Measurements from ENCODE around the gene ABCC1. TPM values are rescaled to one million over a fixed set of nuclear protein-coding genes. Genes with fewer than 3 reads are reported as not detected.
"Not testable (repeated sequence)": the region's sequence is repeated elsewhere in the genome, so short reads cannot be mapped to it uniquely, and the experiment has no call there.

ABCC1 gene
- total and polyA plus RNA-seq, 2 of the 8 experiments (the other 6 are each of a cell fraction or from before 2014, with no cell fraction given), result 42.6 to 66.8 TPM

GRCh38 chr16:15982194-15982915 is 32.9 kb downstream of the ABCC1 start:
- not testable (repeated sequence) for H3K23me2 ChIP-seq (ENCODE audit: low read depth, low read length); H3K9ac ChIP-seq (replicated peaks in 1 of 4; ENCODE audit: extremely low read depth in 1 of 4, low read depth in 3 of 4, low read length in 3 of 4); H2BK120ac ChIP-seq (replicated peaks; ENCODE audit: low read depth, low read length); H2AFZ ChIP-seq (ENCODE audit: low read length); H4K8ac ChIP-seq (ENCODE audit: extremely low read depth, insufficient read depth, low read length); H3K4me2 ChIP-seq (ENCODE audit: insufficient read depth in 1 of 2, low read depth in 2 of 2, low read length in 2 of 2); H4K91ac ChIP-seq (replicated peaks; ENCODE audit: insufficient read length, low read length); H2BK20ac ChIP-seq (ENCODE audit: low read length); H3K14ac ChIP-seq (ENCODE audit: insufficient read length); DNase-seq (ENCODE audit: low read depth in 1 of 2, low spot score in 2 of 2); FAIRE-seq; H2BK5ac ChIP-seq (ENCODE audit: low read depth, low read length); H3K56ac ChIP-seq (replicated peaks; ENCODE audit: insufficient read length, low read depth, low read length); H2BK15ac ChIP-seq (ENCODE audit: low read length); H3K4me3 ChIP-seq (ENCODE audit: extremely low read depth in 1 of 4, insufficient read depth in 2 of 4, low read depth in 3 of 4, low read length in 4 of 4); H3K27ac ChIP-seq (ENCODE audit: low read depth, low read length); H2AK5ac ChIP-seq (ENCODE audit: low read depth, low read length); H4K5ac ChIP-seq (ENCODE audit: insufficient read length, low read depth, low read length); H3K4me1 ChIP-seq (replicated peaks in 1 of 4; ENCODE audit: control insufficient read depth in 3 of 4, insufficient read depth in 4 of 4, low read length in 3 of 4); H3K27me3 ChIP-seq (replicated peaks in 1 of 4; ENCODE audit: control insufficient read depth in 3 of 4, extremely low read depth in 1 of 4, insufficient read depth in 3 of 4, low read length in 3 of 4); H3K23ac ChIP-seq (ENCODE audit: insufficient read length); H3K18ac ChIP-seq (ENCODE audit: extremely low read depth, low read length); H2BK12ac ChIP-seq (ENCODE audit: low read depth, low read length); H3K4ac ChIP-seq (replicated peaks; ENCODE audit: insufficient read length, low read depth, low read length)
- POLR2A ChIA-PET (ENCODE audit: partially characterized antibody), result interaction anchor here (1.0 kb wide), 1 partner anchor 8 kb away, joined by 3 read pairs; no protein-coding TSS in a partner anchor
- Histone ChIP-seq H3K36me3 (ENCODE audit: control insufficient read depth in 2 of 4, insufficient read depth in 4 of 4, low read length in 3 of 4) (peaks cover 3 to 36% (median 9%) of the 10 kb centered on the region in 4 experiments; a peak in 6 of 8 replicates), H3K79me1 (ENCODE audit: low read depth, low read length) (peaks cover 18% of the 10 kb centered on the region), H3K9me3 (ENCODE audit: insufficient read depth in 2 of 2, low read depth in 1 of 2, low read length in 1 of 2) (peaks cover 28 to 38% of the 10 kb centered on the region in 2 experiments), H4K20me1 (replicated peaks in 1 of 2; ENCODE audit: control insufficient read depth in 1 of 2, insufficient read depth in 2 of 2, low read length in 2 of 2) (peaks cover 11 to 17% of the 10 kb centered on the region in 2 experiments), H3K79me2 (ENCODE audit: control insufficient read depth in 1 of 2, insufficient read depth in 2 of 2, low read length in 2 of 2) (peaks cover 9 to 91% of the 10 kb centered on the region in 2 experiments)
- WGBS, 2 experiments (ENCODE audit: extremely low coverage in 1 of 2, insufficient coverage in 1 of 2, insufficient read length in 1 of 2, insufficient replicate concordance in 2 of 2, low coverage in 1 of 2, low lambda C conversion rate in 2 of 2, missing lambda C conversion rate in 1 of 2), result 97% methylated on average over 4 of the region's 5 CpGs; no CpG with 5 or more reads in 1 of the 2 experiments
- CTCF ChIA-PET (ENCODE audit: partially characterized antibody), result interaction anchor here (1.5 kb wide), 1 partner anchor 205 kb away, joined by 3 read pairs; no protein-coding TSS in a partner anchor
